ENCODE results near the gene SNX33. TPM values are rescaled to one million over a fixed set of nuclear protein-coding genes. Genes with fewer than 3 reads are reported as not detected.

The SNX33 gene
- total and polyA plus RNA-seq, 2 experiments from 2014 or later: 13.1 to 22.9 TPM

GRCh38 chr15:75659141-75659771 is 11.5 kb downstream of the SNX33 start:
- Histone ChIP-seq H3K9ac (peak overlapping the region; percentile 84; the same call in 1 of the 2 replicates), H3K4me2 (ENCODE audit: unreplicated experiment) (no peak overlapping the region), H3K27ac (peak overlapping the region; percentile 98; the same call in 1 of the 2 replicates), H3K36me3 (ENCODE audit: low read depth) (no peaks in the 10 kb centered on the region), H3F3A (ENCODE audit: insufficient read depth) (peaks cover 37% of the 10 kb centered on the region), H3K4me3 (no peak overlapping the region), H4K20me1 (ENCODE audit: insufficient read depth) (no peaks in the 10 kb centered on the region; the same call in 1 of the 2 replicates), H3K9me3 (ENCODE audit: low read depth) (no peaks in the 10 kb centered on the region), H3K27me3 (replicated peaks; ENCODE audit: insufficient read depth) (no peaks in the 10 kb centered on the region), H3K4me1 (ENCODE audit: insufficient read depth) (peaks cover 25% of the 10 kb centered on the region), H2AFZ (no peak overlapping the region), H3K79me2 (ENCODE audit: insufficient read depth) (peaks cover 61% of the 10 kb centered on the region), H3K9me2 (ENCODE audit: insufficient read depth) (no peaks in the 10 kb centered on the region)
- in situ Hi-C loops (cut with MboI): no loop called here
- 53 to 64% methylated on average over 9 of the region's 9 CpGs for WGBS, 2 experiments (ENCODE audit: low coverage in 1 of 2, low lambda C conversion rate in 2 of 2, missing lambda C conversion rate in 2 of 2)
- DNase-seq: no peak
- TF ChIP-seq EZH2phosphoT487 (IDR thresholded peaks at IDR 0.05; ENCODE audit: insufficient read depth, low read depth) (no peak), EZH2 (IDR thresholded peaks at IDR 0.05; ENCODE audit: insufficient read depth, poor library complexity, severe bottlenecking) (no peak)

- peak overlapping the region; percentile 84 for H3K9ac ChIP-seq
- peak overlapping the region; percentile 42 for H3K4me2 ChIP-seq (ENCODE audit: unreplicated experiment)
- peaks cover 57% of the 10 kb centered on the region for H3K79me2 ChIP-seq (ENCODE audit: insufficient read depth)
Observed at GRCh38 chr15:75659928-75660645, 12.4 kb downstream of the SNX33 start.

GRCh38 chr15:75661100-75661755 is 13.5 kb downstream of the SNX33 start:
- WGBS, 2 experiments (ENCODE audit: low coverage in 1 of 2, low lambda C conversion rate in 2 of 2, missing lambda C conversion rate in 2 of 2): 7 to 9% methylated on average over 11 to 14 of the region's 14 CpGs
- H3K79me2 ChIP-seq (ENCODE audit: insufficient read depth): peaks cover 46% of the 10 kb centered on the region

More at GRCh38 chr15:75659928-75660645, 12.4 kb downstream of the SNX33 start:
- TF ChIP-seq EZH2phosphoT487 (IDR thresholded peaks at IDR 0.05; ENCODE audit: insufficient read depth, low read depth): no peak
- no peak for TF ChIP-seq EZH2 (IDR thresholded peaks at IDR 0.05; ENCODE audit: insufficient read depth, poor library complexity, severe bottlenecking)
- no peak overlapping the region for H2AFZ ChIP-seq
- H3K4me3 ChIP-seq: no peak overlapping the region
- H3K27ac ChIP-seq: peak overlapping the region; percentile 98
- H3K4me1 ChIP-seq (ENCODE audit: insufficient read depth): peaks cover 23% of the 10 kb centered on the region
- peak; percentile 60 for DNase-seq
- H3K36me3 ChIP-seq (ENCODE audit: low read depth): no peaks in the 10 kb centered on the region
- peaks cover 37% of the 10 kb centered on the region for H3F3A ChIP-seq (ENCODE audit: insufficient read depth)
- WGBS, 2 experiments (ENCODE audit: low coverage in 1 of 2, low lambda C conversion rate in 2 of 2, missing lambda C conversion rate in 2 of 2): 47 to 48% methylated on average over 14 to 17 of the region's 17 CpGs
- no peaks in the 10 kb centered on the region for H3K27me3 ChIP-seq (replicated peaks; ENCODE audit: insufficient read depth)
- no peaks in the 10 kb centered on the region for H3K9me2 ChIP-seq (ENCODE audit: insufficient read depth)
- in situ Hi-C loops (cut with MboI): no loop called here
- H4K20me1 ChIP-seq (ENCODE audit: insufficient read depth): no peaks in the 10 kb centered on the region
- H3K9me3 ChIP-seq (ENCODE audit: low read depth): no peaks in the 10 kb centered on the region

GRCh38 chr15:75661756-75662140 is 14.0 kb downstream of the SNX33 start:
- H2AFZ ChIP-seq: no peak overlapping the region
- peaks cover 38% of the 10 kb centered on the region for H3K4me1 ChIP-seq (ENCODE audit: insufficient read depth)
- in situ Hi-C loops (cut with MboI): no loop called here
- H3F3A ChIP-seq (ENCODE audit: insufficient read depth): peaks cover 52% of the 10 kb centered on the region
- DNase-seq: no peak
- TF ChIP-seq EZH2phosphoT487 (IDR thresholded peaks at IDR 0.05; ENCODE audit: insufficient read depth, low read depth) (no peak), EZH2 (IDR thresholded peaks at IDR 0.05; ENCODE audit: insufficient read depth, poor library complexity, severe bottlenecking) (no peak)
- 10 to 11% methylated on average over 3 of the region's 3 CpGs for WGBS, 2 experiments (ENCODE audit: low coverage in 1 of 2, low lambda C conversion rate in 2 of 2, missing lambda C conversion rate in 2 of 2)
- H3K36me3 ChIP-seq (ENCODE audit: low read depth): no peaks in the 10 kb centered on the region
- no peaks in the 10 kb centered on the region for H3K9me2 ChIP-seq (ENCODE audit: insufficient read depth)
- no peaks in the 10 kb centered on the region for H3K27me3 ChIP-seq (replicated peaks; ENCODE audit: insufficient read depth)
- peak overlapping the region; percentile 98 for H3K27ac ChIP-seq
- H3K9ac ChIP-seq: peak overlapping the region; percentile 84
- H3K4me2 ChIP-seq (ENCODE audit: unreplicated experiment): peak overlapping the region; percentile 71
- H4K20me1 ChIP-seq (ENCODE audit: insufficient read depth): no peaks in the 10 kb centered on the region
- H3K4me3 ChIP-seq: peak overlapping the region; percentile 35
- peaks cover 41% of the 10 kb centered on the region for H3K79me2 ChIP-seq (ENCODE audit: insufficient read depth)
- no peaks in the 10 kb centered on the region for H3K9me3 ChIP-seq (ENCODE audit: low read depth)

More at GRCh38 chr15:75661100-75661755, 13.5 kb downstream of the SNX33 start:
- in situ Hi-C loops (cut with MboI): no loop called here
- Histone ChIP-seq H3K4me1 (ENCODE audit: insufficient read depth) (peaks cover 34% of the 10 kb centered on the region), H2AFZ (no peak overlapping the region), H3K27me3 (replicated peaks; ENCODE audit: insufficient read depth) (no peaks in the 10 kb centered on the region), H3K4me2 (ENCODE audit: unreplicated experiment) (peak overlapping the region; percentile 71), H3K36me3 (ENCODE audit: low read depth) (no peaks in the 10 kb centered on the region), H3K9ac (peak overlapping the region; percentile 84), H3K27ac (peak overlapping the region; percentile 98), H3F3A (ENCODE audit: insufficient read depth) (peaks cover 49% of the 10 kb centered on the region), H3K4me3 (peak overlapping the region; percentile 35), H3K9me3 (ENCODE audit: low read depth) (no peaks in the 10 kb centered on the region), H3K9me2 (ENCODE audit: insufficient read depth) (no peaks in the 10 kb centered on the region), H4K20me1 (ENCODE audit: insufficient read depth) (no peaks in the 10 kb centered on the region)
- peak; percentile 98 for DNase-seq
- no peak for TF ChIP-seq EZH2 (IDR thresholded peaks at IDR 0.05; ENCODE audit: insufficient read depth, poor library complexity, severe bottlenecking)
- no peak for TF ChIP-seq EZH2phosphoT487 (IDR thresholded peaks at IDR 0.05; ENCODE audit: insufficient read depth, low read depth)

All from GM23248 (cell line).